GM23338 (cell line): ENCODE measurements around the gene PNPO. TPM values are rescaled to one million over a fixed set of nuclear protein-coding genes. Genes with fewer than 3 reads are reported as not detected.

Experiments used
- ATAC-seq: fragments of 200-7000 bp; cut with Tn5 transposase; 3 replicates; pipeline ENCODE4 v1.9.1; 2020
- DNase-seq: peaks from one replicate; pipeline ENCODE4 v3.0.0-alpha.2; 2015; ENCODE audit warnings: low spot score
- H2AFZ ChIP-seq: fragments of 200-600 bp; sonication (generic); 2 replicates; pipeline ENCODE4 v1.8.0; 2016; ENCODE audit warnings: antibody characterized with exemption, mild to moderate bottlenecking, moderate library complexity
- H3F3A ChIP-seq: fragments of 200-600 bp; sonication (generic); replicated peaks from 2 replicates; pipeline ENCODE4 v1.8.0; 2017; ENCODE audit warnings: antibody characterized with exemption, mixed run types, low read depth
- H3K27ac ChIP-seq: fragments of 200-600 bp; sonication (generic); 2 replicates; pipeline ENCODE4 v1.6.1; 2016; ENCODE audit warnings: low read depth
- H3K27me3 ChIP-seq: fragments of 200-600 bp; sonication (generic); 2 replicates; pipeline ENCODE4 v1.8.0; 2016; ENCODE audit warnings: mild to moderate bottlenecking, mixed run types, moderate library complexity; ENCODE audit not compliant: insufficient read depth
- H3K36me3 ChIP-seq: fragments of 200-600 bp; sonication (generic); 2 replicates; pipeline ENCODE4 v1.8.0; 2016; ENCODE audit warnings: mild to moderate bottlenecking; ENCODE audit not compliant: insufficient read depth
- H3K4me1 ChIP-seq: fragments of 200-600 bp; sonication (generic); 2 replicates; pipeline ENCODE4 v1.8.0; 2016; ENCODE audit warnings: mild to moderate bottlenecking, moderate library complexity; ENCODE audit not compliant: insufficient read depth
- H3K4me2 ChIP-seq: fragments of 200-600 bp; sonication (generic); 2 replicates; pipeline ENCODE4 v1.7.1; 2017; ENCODE audit warnings: mixed run types
- H3K4me3 ChIP-seq: fragments of 200-600 bp; sonication (generic); 2 replicates; pipeline ENCODE4 v1.6.1; 2016; ENCODE audit warnings: mixed run types
- H3K79me2 ChIP-seq: fragments of 200-600 bp; sonication (generic); replicated peaks from 2 replicates; pipeline ENCODE4 v1.8.0; 2017; ENCODE audit warnings: mild to moderate bottlenecking; ENCODE audit not compliant: insufficient read depth
- H3K9me2 ChIP-seq: fragments of 200-600 bp; sonication (generic); 2 replicates; pipeline ENCODE4 v1.8.0; 2017; ENCODE audit not compliant: insufficient read depth
- H4K20me1 ChIP-seq: fragments of 200-600 bp; sonication (generic); replicated peaks from 2 replicates; pipeline ENCODE4 v1.8.0; 2017; ENCODE audit warnings: mild to moderate bottlenecking; ENCODE audit not compliant: insufficient read depth
- H3K27ac Mint-ChIP-seq: 2 replicates; pipeline ENCODE4 v1.8.0; 2020; ENCODE audit warnings: inconsistent platforms, mild to moderate bottlenecking, moderate library complexity, mixed read lengths
- H3K27me3 Mint-ChIP-seq: 3 replicates; pipeline ENCODE4 v1.8.0; 2022; ENCODE audit warnings: low read depth, mild to moderate bottlenecking, moderate library complexity, mixed read lengths, inconsistent platforms; ENCODE audit not compliant: insufficient read depth, poor library complexity
- H3K36me3 Mint-ChIP-seq: 3 replicates; pipeline ENCODE4 v1.8.0; 2021; ENCODE audit warnings: low read depth, mild to moderate bottlenecking, inconsistent platforms, moderate library complexity, mixed read lengths
- H3K4me1 Mint-ChIP-seq: 3 replicates; pipeline ENCODE4 v1.8.0; 2020; ENCODE audit warnings: mild to moderate bottlenecking, inconsistent platforms, mixed read lengths
- H3K4me3 Mint-ChIP-seq: 3 replicates; pipeline ENCODE4 v1.8.0; 2021; ENCODE audit warnings: moderate library complexity, mild to moderate bottlenecking, inconsistent platforms, mixed read lengths
- H3K9me3 Mint-ChIP-seq: 3 replicates; pipeline ENCODE4 v1.8.0; 2020; ENCODE audit warnings: moderate library complexity, mild to moderate bottlenecking, inconsistent platforms, mixed read lengths
- CREB1 ChIP-seq: fragments of 250-450 bp; sonication (Bioruptor Pico); IDR thresholded peaks from 2 replicates; pipeline ENCODE4 v1.5.0; 2020; ENCODE audit warnings: low read depth, mild to moderate bottlenecking, moderate library complexity
- EZH2 ChIP-seq: fragments of 200-600 bp; sonication (generic); IDR thresholded peaks from one replicate; pipeline ENCODE4 v1.8.0; 2017; ENCODE audit warnings: antibody characterized with exemption, mild to moderate bottlenecking, low read depth; ENCODE audit not compliant: unreplicated experiment
- EZH2phosphoT487 ChIP-seq: fragments of 200-600 bp; sonication (generic); IDR thresholded peaks from one replicate; pipeline ENCODE4 v1.8.1; 2018; ENCODE audit warnings: antibody characterized with exemption; ENCODE audit not compliant: unreplicated experiment
- JUNB ChIP-seq: IDR thresholded peaks from one replicate; pipeline ENCODE4 v1.6.1; 2016; ENCODE audit warnings: antibody characterized with exemption; ENCODE audit not compliant: unreplicated experiment
- NANOG ChIP-seq: IDR thresholded peaks from 2 replicates; pipeline ENCODE4 v1.6.1; 2016; ENCODE audit warnings: antibody characterized with exemption, borderline replicate concordance
- POLR2AphosphoS5 ChIP-seq: IDR thresholded peaks from 2 replicates; pipeline ENCODE4 v1.6.1; 2016; ENCODE audit warnings: antibody characterized with exemption, low read depth
- STAT1 ChIP-seq: IDR thresholded peaks from one replicate; pipeline ENCODE4 v1.6.1; 2016; ENCODE audit warnings: antibody characterized with exemption; ENCODE audit not compliant: unreplicated experiment
- ZNF114 ChIP-seq: fragments of 250-450 bp; sonication (Bioruptor Pico); IDR thresholded peaks from 2 replicates; pipeline ENCODE4 v1.5.0; 2020; ENCODE audit warnings: mild to moderate bottlenecking, moderate library complexity
- ZNF331 ChIP-seq: fragments of 250-450 bp; sonication (Bioruptor Pico); IDR thresholded peaks from 2 replicates; pipeline ENCODE4 v1.5.0; 2020; ENCODE audit warnings: low read depth, mild to moderate bottlenecking, moderate library complexity
- polyA plus RNA-seq: library from polyadenylated mRNA; unstranded; fragments of >200 nt; fragmentation: Nextera tagmentation; extraction: Ambion mirVana; gene quantifications from 2 replicates; pipeline ENCODE4 v1.2.1, GENCODE V29; 2016
- total RNA-seq: library from RNA; depleted of rRNA; stranded (reverse); fragments of >200 nt; shearing (Covaris generic); gene quantifications from 2 replicates; pipeline ENCODE4 v1.2.3, GENCODE V29; 2014
- TF ChIP-seq, protein P1 (sequence below): IDR thresholded peaks from one replicate; pipeline ENCODE4 v1.6.1; 2018; ENCODE audit warnings: antibody characterized with exemption; ENCODE audit not compliant: unreplicated experiment
- TF ChIP-seq, protein P2 (sequence below), 2 experiments: fragments of 200-600 bp in 1 of 2; sonication (generic) in 1 of 2; conservative IDR thresholded peaks; 2 replicates each; pipeline versions ENCODE4 v1.5.1 to v1.6.1; 2016 to 2017; ENCODE audit warnings: antibody characterized with exemption in 2 of 2, low read depth in 2 of 2, mild to moderate bottlenecking in 2 of 2, moderate library complexity in 1 of 2
- TF ChIP-seq, protein P3 (sequence below): fragments of 250-450 bp; sonication (Bioruptor Pico); IDR thresholded peaks from 2 replicates; pipeline ENCODE4 v1.5.0; 2020; ENCODE audit warnings: mild to moderate bottlenecking, moderate library complexity
- TF ChIP-seq, protein P4 (sequence below): IDR thresholded peaks from 2 replicates; pipeline ENCODE4 v1.6.1; 2016; ENCODE audit warnings: antibody characterized with exemption

PNPO gene
- total and polyA plus RNA-seq, 2 experiments from 2014 or later, result 5.0 to 12.7 TPM

DNA sequence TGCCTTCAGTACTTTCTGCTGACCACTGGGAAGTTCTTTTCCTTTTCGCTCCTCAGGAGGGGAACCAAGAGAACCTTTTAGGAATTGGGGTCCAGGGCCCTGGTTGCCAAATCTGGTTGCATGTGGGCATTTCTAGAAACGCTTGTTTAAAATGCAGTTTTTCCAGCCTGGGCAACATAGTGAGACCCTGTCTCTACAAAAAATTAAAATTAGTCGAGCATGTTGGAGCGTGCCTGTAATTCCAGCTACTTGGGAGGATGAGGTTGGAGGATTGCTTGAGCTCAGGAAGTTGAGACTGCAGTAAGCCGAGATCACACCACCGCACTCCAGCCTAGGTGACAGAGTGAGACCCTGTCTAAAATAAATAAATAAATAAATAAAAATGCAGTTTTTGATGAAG, 1.2 kb downstream of the PNPO start:
- Histone ChIP-seq H3K27ac (no peak overlapping the region), H3K9me2 (peaks cover 4% of the 10 kb centered on the region; the same call in 1 of the 2 replicates), H3K27me3 (peaks cover 18% of the 10 kb centered on the region), H3F3A (no peaks in the 10 kb centered on the region), H2AFZ (no peak overlapping the region), H3K36me3 (no peaks in the 10 kb centered on the region), H4K20me1 (no peaks in the 10 kb centered on the region), H3K79me2 (no peaks in the 10 kb centered on the region), H3K4me3 (peak overlapping the region; percentile 56), H3K4me2 (peak overlapping the region; percentile 93), H3K4me1 (peaks cover 9% of the 10 kb centered on the region; the same call in 1 of the 2 replicates)
- peaks cover 37% of the 10 kb centered on the region for H3K27me3 Mint-ChIP-seq
- peaks cover 12% of the 10 kb centered on the region; the same call in 2 of the 3 replicates for H3K36me3 Mint-ChIP-seq
- no peak for DNase-seq
- TF ChIP-seq JUNB (no peak), ZNF331 (CRISPR knock-in tag) (no peak), STAT1 (no peak), EZH2phosphoT487 (no peak), NANOG (no peak), POLR2AphosphoS5 (no peak), CREB1 (CRISPR knock-in tag) (no peak), ZNF114 (CRISPR knock-in tag) (no peak), EZH2 (no peak)
- TF ChIP-seq, protein P1, sequence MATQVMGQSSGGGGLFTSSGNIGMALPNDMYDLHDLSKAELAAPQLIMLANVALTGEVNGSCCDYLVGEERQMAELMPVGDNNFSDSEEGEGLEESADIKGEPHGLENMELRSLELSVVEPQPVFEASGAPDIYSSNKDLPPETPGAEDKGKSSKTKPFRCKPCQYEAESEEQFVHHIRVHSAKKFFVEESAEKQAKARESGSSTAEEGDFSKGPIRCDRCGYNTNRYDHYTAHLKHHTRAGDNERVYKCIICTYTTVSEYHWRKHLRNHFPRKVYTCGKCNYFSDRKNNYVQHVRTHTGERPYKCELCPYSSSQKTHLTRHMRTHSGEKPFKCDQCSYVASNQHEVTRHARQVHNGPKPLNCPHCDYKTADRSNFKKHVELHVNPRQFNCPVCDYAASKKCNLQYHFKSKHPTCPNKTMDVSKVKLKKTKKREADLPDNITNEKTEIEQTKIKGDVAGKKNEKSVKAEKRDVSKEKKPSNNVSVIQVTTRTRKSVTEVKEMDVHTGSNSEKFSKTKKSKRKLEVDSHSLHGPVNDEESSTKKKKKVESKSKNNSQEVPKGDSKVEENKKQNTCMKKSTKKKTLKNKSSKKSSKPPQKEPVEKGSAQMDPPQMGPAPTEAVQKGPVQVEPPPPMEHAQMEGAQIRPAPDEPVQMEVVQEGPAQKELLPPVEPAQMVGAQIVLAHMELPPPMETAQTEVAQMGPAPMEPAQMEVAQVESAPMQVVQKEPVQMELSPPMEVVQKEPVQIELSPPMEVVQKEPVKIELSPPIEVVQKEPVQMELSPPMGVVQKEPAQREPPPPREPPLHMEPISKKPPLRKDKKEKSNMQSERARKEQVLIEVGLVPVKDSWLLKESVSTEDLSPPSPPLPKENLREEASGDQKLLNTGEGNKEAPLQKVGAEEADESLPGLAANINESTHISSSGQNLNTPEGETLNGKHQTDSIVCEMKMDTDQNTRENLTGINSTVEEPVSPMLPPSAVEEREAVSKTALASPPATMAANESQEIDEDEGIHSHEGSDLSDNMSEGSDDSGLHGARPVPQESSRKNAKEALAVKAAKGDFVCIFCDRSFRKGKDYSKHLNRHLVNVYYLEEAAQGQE, result no peak
- TF ChIP-seq, protein P2, sequence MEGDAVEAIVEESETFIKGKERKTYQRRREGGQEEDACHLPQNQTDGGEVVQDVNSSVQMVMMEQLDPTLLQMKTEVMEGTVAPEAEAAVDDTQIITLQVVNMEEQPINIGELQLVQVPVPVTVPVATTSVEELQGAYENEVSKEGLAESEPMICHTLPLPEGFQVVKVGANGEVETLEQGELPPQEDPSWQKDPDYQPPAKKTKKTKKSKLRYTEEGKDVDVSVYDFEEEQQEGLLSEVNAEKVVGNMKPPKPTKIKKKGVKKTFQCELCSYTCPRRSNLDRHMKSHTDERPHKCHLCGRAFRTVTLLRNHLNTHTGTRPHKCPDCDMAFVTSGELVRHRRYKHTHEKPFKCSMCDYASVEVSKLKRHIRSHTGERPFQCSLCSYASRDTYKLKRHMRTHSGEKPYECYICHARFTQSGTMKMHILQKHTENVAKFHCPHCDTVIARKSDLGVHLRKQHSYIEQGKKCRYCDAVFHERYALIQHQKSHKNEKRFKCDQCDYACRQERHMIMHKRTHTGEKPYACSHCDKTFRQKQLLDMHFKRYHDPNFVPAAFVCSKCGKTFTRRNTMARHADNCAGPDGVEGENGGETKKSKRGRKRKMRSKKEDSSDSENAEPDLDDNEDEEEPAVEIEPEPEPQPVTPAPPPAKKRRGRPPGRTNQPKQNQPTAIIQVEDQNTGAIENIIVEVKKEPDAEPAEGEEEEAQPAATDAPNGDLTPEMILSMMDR (conservative IDR thresholded peaks at IDR 0.05; ENCODE audit: low read depth in 2 of 2), result no peak
- TF ChIP-seq, protein P3, sequence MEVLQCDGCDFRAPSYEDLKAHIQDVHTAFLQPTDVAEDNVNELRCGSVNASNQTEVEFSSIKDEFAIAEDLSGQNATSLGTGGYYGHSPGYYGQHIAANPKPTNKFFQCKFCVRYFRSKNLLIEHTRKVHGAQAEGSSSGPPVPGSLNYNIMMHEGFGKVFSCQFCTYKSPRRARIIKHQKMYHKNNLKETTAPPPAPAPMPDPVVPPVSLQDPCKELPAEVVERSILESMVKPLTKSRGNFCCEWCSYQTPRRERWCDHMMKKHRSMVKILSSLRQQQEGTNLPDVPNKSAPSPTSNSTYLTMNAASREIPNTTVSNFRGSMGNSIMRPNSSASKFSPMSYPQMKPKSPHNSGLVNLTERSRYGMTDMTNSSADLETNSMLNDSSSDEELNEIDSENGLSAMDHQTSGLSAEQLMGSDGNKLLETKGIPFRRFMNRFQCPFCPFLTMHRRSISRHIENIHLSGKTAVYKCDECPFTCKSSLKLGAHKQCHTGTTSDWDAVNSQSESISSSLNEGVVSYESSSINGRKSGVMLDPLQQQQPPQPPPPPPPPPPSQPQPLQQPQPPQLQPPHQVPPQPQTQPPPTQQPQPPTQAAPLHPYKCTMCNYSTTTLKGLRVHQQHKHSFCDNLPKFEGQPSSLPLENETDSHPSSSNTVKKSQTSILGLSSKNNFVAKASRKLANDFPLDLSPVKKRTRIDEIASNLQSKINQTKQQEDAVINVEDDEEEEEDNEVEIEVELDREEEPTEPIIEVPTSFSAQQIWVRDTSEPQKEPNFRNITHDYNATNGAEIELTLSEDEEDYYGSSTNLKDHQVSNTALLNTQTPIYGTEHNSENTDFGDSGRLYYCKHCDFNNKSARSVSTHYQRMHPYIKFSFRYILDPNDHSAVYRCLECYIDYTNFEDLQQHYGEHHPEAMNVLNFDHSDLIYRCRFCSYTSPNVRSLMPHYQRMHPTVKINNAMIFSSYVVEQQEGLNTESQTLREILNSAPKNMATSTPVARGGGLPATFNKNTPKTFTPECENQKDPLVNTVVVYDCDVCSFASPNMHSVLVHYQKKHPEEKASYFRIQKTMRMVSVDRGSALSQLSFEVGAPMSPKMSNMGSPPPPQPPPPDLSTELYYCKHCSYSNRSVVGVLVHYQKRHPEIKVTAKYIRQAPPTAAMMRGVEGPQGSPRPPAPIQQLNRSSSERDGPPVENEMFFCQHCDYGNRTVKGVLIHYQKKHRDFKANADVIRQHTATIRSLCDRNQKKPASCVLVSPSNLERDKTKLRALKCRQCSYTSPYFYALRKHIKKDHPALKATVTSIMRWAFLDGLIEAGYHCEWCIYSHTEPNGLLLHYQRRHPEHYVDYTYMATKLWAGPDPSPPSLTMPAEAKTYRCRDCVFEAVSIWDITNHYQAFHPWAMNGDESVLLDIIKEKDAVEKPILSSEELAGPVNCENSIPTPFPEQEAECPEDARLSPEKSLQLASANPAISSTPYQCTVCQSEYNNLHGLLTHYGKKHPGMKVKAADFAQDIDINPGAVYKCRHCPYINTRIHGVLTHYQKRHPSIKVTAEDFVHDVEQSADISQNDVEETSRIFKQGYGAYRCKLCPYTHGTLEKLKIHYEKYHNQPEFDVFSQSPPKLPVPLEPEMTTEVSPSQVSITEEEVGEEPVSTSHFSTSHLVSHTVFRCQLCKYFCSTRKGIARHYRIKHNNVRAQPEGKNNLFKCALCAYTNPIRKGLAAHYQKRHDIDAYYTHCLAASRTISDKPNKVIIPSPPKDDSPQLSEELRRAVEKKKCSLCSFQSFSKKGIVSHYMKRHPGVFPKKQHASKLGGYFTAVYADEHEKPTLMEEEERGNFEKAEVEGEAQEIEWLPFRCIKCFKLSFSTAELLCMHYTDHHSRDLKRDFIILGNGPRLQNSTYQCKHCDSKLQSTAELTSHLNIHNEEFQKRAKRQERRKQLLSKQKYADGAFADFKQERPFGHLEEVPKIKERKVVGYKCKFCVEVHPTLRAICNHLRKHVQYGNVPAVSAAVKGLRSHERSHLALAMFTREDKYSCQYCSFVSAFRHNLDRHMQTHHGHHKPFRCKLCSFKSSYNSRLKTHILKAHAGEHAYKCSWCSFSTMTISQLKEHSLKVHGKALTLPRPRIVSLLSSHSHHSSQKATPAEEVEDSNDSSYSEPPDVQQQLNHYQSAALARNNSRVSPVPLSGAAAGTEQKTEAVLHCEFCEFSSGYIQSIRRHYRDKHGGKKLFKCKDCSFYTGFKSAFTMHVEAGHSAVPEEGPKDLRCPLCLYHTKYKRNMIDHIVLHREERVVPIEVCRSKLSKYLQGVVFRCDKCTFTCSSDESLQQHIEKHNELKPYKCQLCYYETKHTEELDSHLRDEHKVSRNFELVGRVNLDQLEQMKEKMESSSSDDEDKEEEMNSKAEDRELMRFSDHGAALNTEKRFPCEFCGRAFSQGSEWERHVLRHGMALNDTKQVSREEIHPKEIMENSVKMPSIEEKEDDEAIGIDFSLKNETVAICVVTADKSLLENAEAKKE (CRISPR knock-in tag), result no peak
- TF ChIP-seq, protein P4, sequence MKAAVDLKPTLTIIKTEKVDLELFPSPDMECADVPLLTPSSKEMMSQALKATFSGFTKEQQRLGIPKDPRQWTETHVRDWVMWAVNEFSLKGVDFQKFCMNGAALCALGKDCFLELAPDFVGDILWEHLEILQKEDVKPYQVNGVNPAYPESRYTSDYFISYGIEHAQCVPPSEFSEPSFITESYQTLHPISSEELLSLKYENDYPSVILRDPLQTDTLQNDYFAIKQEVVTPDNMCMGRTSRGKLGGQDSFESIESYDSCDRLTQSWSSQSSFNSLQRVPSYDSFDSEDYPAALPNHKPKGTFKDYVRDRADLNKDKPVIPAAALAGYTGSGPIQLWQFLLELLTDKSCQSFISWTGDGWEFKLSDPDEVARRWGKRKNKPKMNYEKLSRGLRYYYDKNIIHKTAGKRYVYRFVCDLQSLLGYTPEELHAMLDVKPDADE, result no peak
- peak overlapping the region; percentile 81 for H3K4me3 Mint-ChIP-seq
- peaks cover 14% of the 10 kb centered on the region for H3K4me1 Mint-ChIP-seq
- H3K9me3 Mint-ChIP-seq, result peaks cover 13% of the 10 kb centered on the region; the same call in 2 of the 3 replicates
- H3K27ac Mint-ChIP-seq, result no peak overlapping the region
- ATAC-seq, result no peak
